ENCODE results near the gene KDELR1.

DNA sequence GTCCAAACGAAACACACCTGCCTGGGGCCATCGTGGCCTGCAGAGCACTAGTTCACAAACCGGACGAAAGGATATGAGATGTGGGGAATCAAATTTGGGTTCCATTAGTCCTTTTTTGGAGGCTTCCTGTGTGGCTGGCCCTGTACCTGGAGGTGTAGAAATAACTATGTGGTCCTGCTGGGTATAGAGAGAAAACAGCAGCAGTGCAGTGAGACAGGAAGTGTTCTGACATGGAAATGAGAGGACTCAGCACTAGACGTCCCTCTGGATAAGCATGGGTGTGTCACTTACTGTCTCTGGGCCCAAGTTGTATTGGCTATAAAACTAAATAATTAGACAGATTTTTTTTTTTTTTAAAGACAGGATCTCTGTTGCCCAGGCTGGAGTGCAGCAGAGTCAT, 12.3 kb downstream of the KDELR1 start:
- no peak for TF ChIP-seq ZFP30 (CRISPR knock-in tag; IDR thresholded peaks at IDR 0.05)
- TF ChIP-seq ISL1 (CRISPR knock-in tag; IDR thresholded peaks at IDR 0.05), result no peak
- TF ChIP-seq, protein P1, sequence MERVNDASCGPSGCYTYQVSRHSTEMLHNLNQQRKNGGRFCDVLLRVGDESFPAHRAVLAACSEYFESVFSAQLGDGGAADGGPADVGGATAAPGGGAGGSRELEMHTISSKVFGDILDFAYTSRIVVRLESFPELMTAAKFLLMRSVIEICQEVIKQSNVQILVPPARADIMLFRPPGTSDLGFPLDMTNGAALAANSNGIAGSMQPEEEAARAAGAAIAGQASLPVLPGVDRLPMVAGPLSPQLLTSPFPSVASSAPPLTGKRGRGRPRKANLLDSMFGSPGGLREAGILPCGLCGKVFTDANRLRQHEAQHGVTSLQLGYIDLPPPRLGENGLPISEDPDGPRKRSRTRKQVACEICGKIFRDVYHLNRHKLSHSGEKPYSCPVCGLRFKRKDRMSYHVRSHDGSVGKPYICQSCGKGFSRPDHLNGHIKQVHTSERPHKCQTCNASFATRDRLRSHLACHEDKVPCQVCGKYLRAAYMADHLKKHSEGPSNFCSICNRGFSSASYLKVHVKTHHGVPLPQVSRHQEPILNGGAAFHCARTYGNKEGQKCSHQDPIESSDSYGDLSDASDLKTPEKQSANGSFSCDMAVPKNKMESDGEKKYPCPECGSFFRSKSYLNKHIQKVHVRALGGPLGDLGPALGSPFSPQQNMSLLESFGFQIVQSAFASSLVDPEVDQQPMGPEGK (CRISPR knock-in tag; IDR thresholded peaks at IDR 0.05; ENCODE audit: borderline replicate concordance), result no peak
- no peak for TF ChIP-seq CSDC2 (CRISPR knock-in tag; IDR thresholded peaks at IDR 0.05)
- no peak for TF ChIP-seq TSHZ2 (CRISPR knock-in tag; IDR thresholded peaks at IDR 0.05)
- TF ChIP-seq, protein P2, sequence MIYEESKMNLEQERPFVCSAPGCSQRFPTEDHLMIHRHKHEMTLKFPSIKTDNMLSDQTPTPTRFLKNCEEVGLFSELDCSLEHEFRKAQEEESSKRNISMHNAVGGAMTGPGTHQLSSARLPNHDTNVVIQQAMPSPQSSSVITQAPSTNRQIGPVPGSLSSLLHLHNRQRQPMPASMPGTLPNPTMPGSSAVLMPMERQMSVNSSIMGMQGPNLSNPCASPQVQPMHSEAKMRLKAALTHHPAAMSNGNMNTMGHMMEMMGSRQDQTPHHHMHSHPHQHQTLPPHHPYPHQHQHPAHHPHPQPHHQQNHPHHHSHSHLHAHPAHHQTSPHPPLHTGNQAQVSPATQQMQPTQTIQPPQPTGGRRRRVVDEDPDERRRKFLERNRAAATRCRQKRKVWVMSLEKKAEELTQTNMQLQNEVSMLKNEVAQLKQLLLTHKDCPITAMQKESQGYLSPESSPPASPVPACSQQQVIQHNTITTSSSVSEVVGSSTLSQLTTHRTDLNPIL (CRISPR knock-in tag; IDR thresholded peaks at IDR 0.05; ENCODE audit: low read depth), result no peak
- TF ChIP-seq TOX (CRISPR knock-in tag; IDR thresholded peaks at IDR 0.05; ENCODE audit: borderline replicate concordance), result no peak
- TF ChIP-seq POU6F1 (CRISPR knock-in tag; IDR thresholded peaks at IDR 0.05; ENCODE audit: borderline replicate concordance, low read depth), result no peak
- TF ChIP-seq OSR1 (CRISPR knock-in tag; IDR thresholded peaks at IDR 0.05), result no peak
- TF ChIP-seq ZNF70 (CRISPR knock-in tag; IDR thresholded peaks at IDR 0.05), result no peak
- no peak for TF ChIP-seq ZNF565 (CRISPR knock-in tag; conservative IDR thresholded peaks at IDR 0.05; ENCODE audit: low read depth)
- no peak for TF ChIP-seq PPARA (CRISPR knock-in tag; IDR thresholded peaks at IDR 0.05; ENCODE audit: borderline replicate concordance)
